Measurements from ENCODE around the gene NDE1.

- TF ChIP-seq POLR2AphosphoS5 (IDR thresholded peaks at IDR 0.05) (no peak), CTCF (IDR thresholded peaks at IDR 0.05) (no peak), POLR2A (IDR thresholded peaks at IDR 0.05) (no peak)
Observed at GRCh38 chr16:15665107-15665506, 15.1 kb downstream of the NDE1 start.

Data from prostate gland (tissue), 2 donors.